ENCODE results near the gene PROP1. TPM values are rescaled to one million over a fixed set of nuclear protein-coding genes. Genes with fewer than 3 reads are reported as not detected.
"Not testable (repeated sequence)": the region's sequence is repeated elsewhere in the genome, so short reads cannot be mapped to it uniquely, and the experiment has no call there.

Gene PROP1
- polyA plus RNA-seq, 2 donors: not detected

- Histone ChIP-seq H3K36me3 (ENCODE audit: control insufficient read depth in 2 of 2, insufficient read depth in 2 of 2, low read length in 1 of 2) (no peaks in the 10 kb centered on the region), H3K4me3 (ENCODE audit: low read depth in 1 of 2, low read length in 2 of 2) (no peak overlapping the region), H3K27ac (ENCODE audit: low read depth in 2 of 2, low read length in 1 of 2) (no peak overlapping the region), H3K27me3 (ENCODE audit: control insufficient read depth in 1 of 2, insufficient read depth in 2 of 2, low read length in 2 of 2) (no peaks in the 10 kb centered on the region), H3K4me1 (ENCODE audit: control insufficient read depth in 2 of 2, insufficient read depth in 2 of 2, low read length in 1 of 2) (no peaks in the 10 kb centered on the region), H3K9me3 (ENCODE audit: control insufficient read depth in 2 of 2, insufficient read depth in 1 of 2, low read depth in 1 of 2, low read length in 1 of 2) (no peaks in the 10 kb centered on the region)
- WGBS, 2 donors: 78 to 89% methylated on average over 8 to 9 of the region's 9 CpGs
These were observed 28.7 kb downstream of the PROP1 start for GRCh38 chr5:177967221-177967887.

GRCh38 chr5:177966839-177967166 lies 29.2 kb downstream of the PROP1 start:
- WGBS, 2 donors: 80% methylated on average over 7 of the region's 7 CpGs
- H3K9me3 ChIP-seq (ENCODE audit: control insufficient read depth in 2 of 2, insufficient read depth in 1 of 2, low read depth in 1 of 2, low read length in 1 of 2): no peaks in the 10 kb centered on the region
- H3K4me3 ChIP-seq (ENCODE audit: low read depth in 1 of 2, low read length in 2 of 2): no peak overlapping the region
- H3K27ac ChIP-seq (ENCODE audit: low read depth in 2 of 2, low read length in 1 of 2): no peak overlapping the region
- no peaks in the 10 kb centered on the region for H3K4me1 ChIP-seq (ENCODE audit: control insufficient read depth in 2 of 2, insufficient read depth in 2 of 2, low read length in 1 of 2)
- no peaks in the 10 kb centered on the region for H3K36me3 ChIP-seq (ENCODE audit: control insufficient read depth in 2 of 2, insufficient read depth in 2 of 2, low read length in 1 of 2)
- H3K27me3 ChIP-seq (ENCODE audit: control insufficient read depth in 1 of 2, insufficient read depth in 2 of 2, low read length in 2 of 2): no peaks in the 10 kb centered on the region

GRCh38 chr5:177966009-177966838 lies 29.8 kb downstream of the PROP1 start:
- no peaks in the 10 kb centered on the region for H3K9me3 ChIP-seq (ENCODE audit: control insufficient read depth in 2 of 2, insufficient read depth in 1 of 2, low read depth in 1 of 2, low read length in 1 of 2)
- H3K36me3 ChIP-seq (ENCODE audit: control insufficient read depth in 2 of 2, insufficient read depth in 2 of 2, low read length in 1 of 2): no peaks in the 10 kb centered on the region
- no peaks in the 10 kb centered on the region for H3K27me3 ChIP-seq (ENCODE audit: control insufficient read depth in 1 of 2, insufficient read depth in 2 of 2, low read length in 2 of 2)
- H3K27ac ChIP-seq (ENCODE audit: low read depth in 2 of 2, low read length in 1 of 2): no peak overlapping the region
- H3K4me1 ChIP-seq (ENCODE audit: control insufficient read depth in 2 of 2, insufficient read depth in 2 of 2, low read length in 1 of 2): no peaks in the 10 kb centered on the region
- no peak overlapping the region for H3K4me3 ChIP-seq (ENCODE audit: low read depth in 1 of 2, low read length in 2 of 2)
- 77 to 78% methylated on average over 19 of the region's 19 CpGs for WGBS, 2 donors

- Histone ChIP-seq H3K4me3 (ENCODE audit: low read depth in 1 of 2, low read length in 2 of 2) (no peak overlapping the region), H3K27ac (ENCODE audit: low read depth in 2 of 2, low read length in 1 of 2) (no peak overlapping the region), H3K4me1 (ENCODE audit: control insufficient read depth in 2 of 2, insufficient read depth in 2 of 2, low read length in 1 of 2) (no peaks in the 10 kb centered on the region), H3K27me3 (ENCODE audit: control insufficient read depth in 1 of 2, insufficient read depth in 2 of 2, low read length in 2 of 2) (no peaks in the 10 kb centered on the region), H3K9me3 (ENCODE audit: control insufficient read depth in 2 of 2, insufficient read depth in 1 of 2, low read depth in 1 of 2, low read length in 1 of 2) (no peaks in the 10 kb centered on the region), H3K36me3 (ENCODE audit: control insufficient read depth in 2 of 2, insufficient read depth in 2 of 2, low read length in 1 of 2) (no peaks in the 10 kb centered on the region)
- WGBS, 2 donors: 94 to 95% methylated on average over 12 of the region's 12 CpGs
These were observed 31.6 kb downstream of the PROP1 start for GRCh38 chr5:177964471-177964870.

GRCh38 chr5:177963966-177964365 lies 32.1 kb downstream of the PROP1 start:
- Histone ChIP-seq H3K27me3 (ENCODE audit: control insufficient read depth in 1 of 2, insufficient read depth in 2 of 2, low read length in 2 of 2) (no peaks in the 10 kb centered on the region), H3K4me3 (ENCODE audit: low read depth in 1 of 2, low read length in 2 of 2) (no peak overlapping the region), H3K9me3 (ENCODE audit: control insufficient read depth in 2 of 2, insufficient read depth in 1 of 2, low read depth in 1 of 2, low read length in 1 of 2) (no peaks in the 10 kb centered on the region), H3K27ac (ENCODE audit: low read depth in 2 of 2, low read length in 1 of 2) (no peak overlapping the region), H3K36me3 (ENCODE audit: control insufficient read depth in 2 of 2, insufficient read depth in 2 of 2, low read length in 1 of 2) (no peaks in the 10 kb centered on the region), H3K4me1 (ENCODE audit: control insufficient read depth in 2 of 2, insufficient read depth in 2 of 2, low read length in 1 of 2) (no peaks in the 10 kb centered on the region)
- WGBS, 2 donors: 88 to 90% methylated on average over 14 of the region's 14 CpGs

GRCh38 chr5:177959315-177959714 lies 36.7 kb downstream of the PROP1 start:
- Histone ChIP-seq H3K36me3 (ENCODE audit: control insufficient read depth in 2 of 2, insufficient read depth in 2 of 2, low read length in 1 of 2) (peaks cover 0 to 2% of the 10 kb centered on the region in 2 donors), H3K4me1 (ENCODE audit: control insufficient read depth in 2 of 2, insufficient read depth in 2 of 2, low read length in 1 of 2) (no peaks in the 10 kb centered on the region), H3K27me3 (ENCODE audit: control insufficient read depth in 1 of 2, insufficient read depth in 2 of 2, low read length in 2 of 2) (no peaks in the 10 kb centered on the region), H3K9me3 (ENCODE audit: control insufficient read depth in 2 of 2, insufficient read depth in 1 of 2, low read depth in 1 of 2, low read length in 1 of 2) (no peaks in the 10 kb centered on the region), H3K4me3 (ENCODE audit: low read depth in 1 of 2, low read length in 2 of 2) (no peak overlapping the region), H3K27ac (ENCODE audit: low read depth in 2 of 2, low read length in 1 of 2) (no peak overlapping the region)
- WGBS, 2 donors: 82 to 88% methylated on average over 8 to 9 of the region's 9 CpGs

GRCh38 chr5:177958696-177959095 lies 37.3 kb downstream of the PROP1 start:
- Histone ChIP-seq H3K4me1 (ENCODE audit: control insufficient read depth in 2 of 2, insufficient read depth in 2 of 2, low read length in 1 of 2) (no peaks in the 10 kb centered on the region), H3K27me3 (ENCODE audit: control insufficient read depth in 1 of 2, insufficient read depth in 2 of 2, low read length in 2 of 2) (no peaks in the 10 kb centered on the region), H3K27ac (ENCODE audit: low read depth in 2 of 2, low read length in 1 of 2) (no peak overlapping the region), H3K9me3 (ENCODE audit: control insufficient read depth in 2 of 2, insufficient read depth in 1 of 2, low read depth in 1 of 2, low read length in 1 of 2) (no peaks in the 10 kb centered on the region), H3K4me3 (ENCODE audit: low read depth in 1 of 2, low read length in 2 of 2) (no peak overlapping the region), H3K36me3 (ENCODE audit: control insufficient read depth in 2 of 2, insufficient read depth in 2 of 2, low read length in 1 of 2) (peaks cover 0 to 2% of the 10 kb centered on the region in 2 donors)
- WGBS, 2 donors: 74 to 81% methylated on average over 17 of the region's 17 CpGs

GRCh38 chr5:177957241-177957640 lies 38.8 kb downstream of the PROP1 start:
- peaks cover 0 to 2% of the 10 kb centered on the region in 2 donors for H3K36me3 ChIP-seq (ENCODE audit: control insufficient read depth in 2 of 2, insufficient read depth in 2 of 2, low read length in 1 of 2)
- no peaks in the 10 kb centered on the region for H3K9me3 ChIP-seq (ENCODE audit: control insufficient read depth in 2 of 2, insufficient read depth in 1 of 2, low read depth in 1 of 2, low read length in 1 of 2)
- 85 to 87% methylated on average over 7 of the region's 7 CpGs for WGBS, 2 donors

GRCh38 chr5:177953101-177953500 lies 42.9 kb downstream of the PROP1 start:
- H3K27ac ChIP-seq (ENCODE audit: low read depth in 2 of 2, low read length in 1 of 2); H3K4me3 ChIP-seq (ENCODE audit: low read depth in 1 of 2, low read length in 2 of 2); H3K36me3 ChIP-seq (ENCODE audit: control insufficient read depth in 2 of 2, insufficient read depth in 2 of 2, low read length in 1 of 2); H3K4me1 ChIP-seq (ENCODE audit: control insufficient read depth in 2 of 2, insufficient read depth in 2 of 2, low read length in 1 of 2); H3K27me3 ChIP-seq (ENCODE audit: control insufficient read depth in 1 of 2, insufficient read depth in 2 of 2, low read length in 2 of 2); H3K9me3 ChIP-seq (ENCODE audit: control insufficient read depth in 2 of 2, insufficient read depth in 1 of 2, low read depth in 1 of 2, low read length in 1 of 2): not testable (repeated sequence)
- WGBS, 2 donors: 94 to 97% methylated on average over 9 to 10 of the region's 11 CpGs

More at GRCh38 chr5:177957241-177957640, 38.8 kb downstream of the PROP1 start:
- Histone ChIP-seq H3K4me1 (ENCODE audit: control insufficient read depth in 2 of 2, insufficient read depth in 2 of 2, low read length in 1 of 2) (no peaks in the 10 kb centered on the region), H3K27ac (ENCODE audit: low read depth in 2 of 2, low read length in 1 of 2) (no peak overlapping the region), H3K4me3 (ENCODE audit: low read depth in 1 of 2, low read length in 2 of 2) (no peak overlapping the region), H3K27me3 (ENCODE audit: control insufficient read depth in 1 of 2, insufficient read depth in 2 of 2, low read length in 2 of 2) (no peaks in the 10 kb centered on the region)

- H3K27ac ChIP-seq (ENCODE audit: low read depth in 2 of 2, low read length in 1 of 2); H3K36me3 ChIP-seq (ENCODE audit: control insufficient read depth in 2 of 2, insufficient read depth in 2 of 2, low read length in 1 of 2); H3K9me3 ChIP-seq (ENCODE audit: control insufficient read depth in 2 of 2, insufficient read depth in 1 of 2, low read depth in 1 of 2, low read length in 1 of 2); H3K4me1 ChIP-seq (ENCODE audit: control insufficient read depth in 2 of 2, insufficient read depth in 2 of 2, low read length in 1 of 2); H3K4me3 ChIP-seq (ENCODE audit: low read depth in 1 of 2, low read length in 2 of 2); H3K27me3 ChIP-seq (ENCODE audit: control insufficient read depth in 1 of 2, insufficient read depth in 2 of 2, low read length in 2 of 2): not testable (repeated sequence)
- 68 to 85% methylated on average over 6 to 9 of the region's 10 CpGs for WGBS, 2 donors
These were observed 46.4 kb downstream of the PROP1 start for GRCh38 chr5:177949656-177950055.

Data from esophagus (tissue), 2 donors.